HEK293T (cell line): Measurements from ENCODE around the gene RPL10A.
A peak's percentile ranks its signal among the peaks of the same experiment; 100 is the strongest.

Experiments used
- CTCF ChIA-PET: fragments of 350-600 bp; formaldehyde crosslinking; extraction: SDS; loops from one replicate; lab custom pipeline; 2021; ENCODE audit warnings: antibody characterized with exemption, inconsistent platforms; lab: Yijun Ruan, JAX
- POLR2A ChIA-PET: fragments of 350-600 bp; formaldehyde crosslinking; extraction: SDS; loops from one replicate; lab custom pipeline; 2020; ENCODE audit warnings: antibody characterized with exemption, inconsistent platforms; lab: Yijun Ruan, JAX
- DNase-seq: peaks from one replicate; pipeline ENCODE4 v3.0.0; 2012; ENCODE audit warnings: mixed read lengths; ENCODE audit errors: extremely low spot score
- ARNT ChIP-seq: fragments of 450-650 bp; IDR thresholded peaks from 2 replicates; pipeline ENCODE4 v1.6.1; 2017; ENCODE audit warnings: mild to moderate bottlenecking
- BHLHE40 ChIP-seq: fragments of 450-650 bp; IDR thresholded peaks from 2 replicates; pipeline ENCODE4 v1.6.1; 2016; ENCODE audit warnings: mild to moderate bottlenecking, moderate library complexity, borderline replicate concordance
- CTBP1 ChIP-seq: fragments of 450-650 bp; IDR thresholded peaks from 2 replicates; pipeline ENCODE4 v1.6.1; 2016; ENCODE audit warnings: borderline replicate concordance
- ELF4 ChIP-seq: fragments of 450-650 bp; IDR thresholded peaks from 2 replicates; pipeline ENCODE4 v1.6.1; 2017; ENCODE audit warnings: antibody characterized with exemption
- FOXA1 ChIP-seq: fragments of 450-650 bp; IDR thresholded peaks from 2 replicates; pipeline ENCODE4 v1.6.1; 2016; ENCODE audit warnings: mild to moderate bottlenecking
- FOXK2 ChIP-seq: fragments of 450-650 bp; IDR thresholded peaks from 2 replicates; pipeline ENCODE4 v1.6.1; 2016; ENCODE audit warnings: mild to moderate bottlenecking
- FOXM1 ChIP-seq: fragments of 450-650 bp; IDR thresholded peaks from 2 replicates; pipeline ENCODE4 v1.6.1; 2017; ENCODE audit warnings: mild to moderate bottlenecking, borderline replicate concordance
- HDGF ChIP-seq: fragments of 450-650 bp; IDR thresholded peaks from 2 replicates; pipeline ENCODE4 v1.6.1; 2017; ENCODE audit warnings: antibody characterized with exemption, borderline replicate concordance
- L3MBTL2 ChIP-seq: fragments of 450-650 bp; conservative IDR thresholded peaks from 2 replicates; pipeline ENCODE4 v1.6.1; 2016; ENCODE audit warnings: mild to moderate bottlenecking
- LEF1 ChIP-seq: fragments of 450-650 bp; IDR thresholded peaks from 2 replicates; pipeline ENCODE4 v1.6.1; 2017; ENCODE audit warnings: mild to moderate bottlenecking, borderline replicate concordance
- NFRKB ChIP-seq: fragments of 450-650 bp; IDR thresholded peaks from 2 replicates; pipeline ENCODE4 v1.6.1; 2016; ENCODE audit warnings: mild to moderate bottlenecking, moderate library complexity
- PKNOX1 ChIP-seq: fragments of 450-650 bp; IDR thresholded peaks from 2 replicates; pipeline ENCODE4 v1.6.1; 2016
- SP1 ChIP-seq: fragments of 450-650 bp; IDR thresholded peaks from 2 replicates; pipeline ENCODE4 v1.6.1; 2017
- SUZ12 ChIP-seq: fragments of 450-650 bp; IDR thresholded peaks from 2 replicates; pipeline ENCODE4 v1.6.1; 2016; ENCODE audit warnings: mild to moderate bottlenecking
- TARDBP ChIP-seq: fragments of 450-650 bp; IDR thresholded peaks from 2 replicates; pipeline ENCODE4 v1.6.1; 2016
- ZNF384 ChIP-seq: fragments of 450-650 bp; IDR thresholded peaks from 2 replicates; pipeline ENCODE4 v1.6.1; 2016

The RPL10A gene

DNA sequence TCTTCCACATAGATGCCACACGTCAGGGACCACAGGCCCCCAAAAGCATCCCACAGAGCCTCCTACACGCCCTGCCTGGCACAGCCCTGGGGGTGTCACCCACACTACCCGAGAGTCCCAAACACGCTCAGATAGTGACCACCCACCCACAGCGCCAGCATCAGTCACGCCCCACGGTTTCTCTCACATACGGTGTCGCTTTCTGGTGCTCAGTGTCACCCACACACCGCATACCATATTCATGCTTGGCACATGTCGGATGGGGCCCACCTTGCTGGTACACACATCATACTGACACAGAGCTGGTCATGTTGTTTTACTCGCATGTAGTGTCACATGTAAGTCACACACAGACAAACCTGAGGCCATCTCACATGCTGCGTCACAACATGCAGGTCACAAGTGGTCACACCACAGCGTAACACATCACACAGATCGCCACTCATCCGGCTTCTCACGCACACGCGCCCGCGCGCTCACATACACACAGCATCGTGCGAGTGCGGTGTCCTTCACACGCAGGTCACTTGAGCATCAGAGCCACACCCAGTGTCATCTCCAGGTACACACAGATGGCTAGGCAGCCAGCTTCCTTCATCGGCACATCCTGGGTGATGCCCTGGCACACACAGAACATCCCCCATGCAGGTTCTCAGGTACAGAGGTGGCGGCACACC lies 25.2 kb downstream of the RPL10A start:
- POLR2A ChIA-PET: no interaction called here

DNA sequence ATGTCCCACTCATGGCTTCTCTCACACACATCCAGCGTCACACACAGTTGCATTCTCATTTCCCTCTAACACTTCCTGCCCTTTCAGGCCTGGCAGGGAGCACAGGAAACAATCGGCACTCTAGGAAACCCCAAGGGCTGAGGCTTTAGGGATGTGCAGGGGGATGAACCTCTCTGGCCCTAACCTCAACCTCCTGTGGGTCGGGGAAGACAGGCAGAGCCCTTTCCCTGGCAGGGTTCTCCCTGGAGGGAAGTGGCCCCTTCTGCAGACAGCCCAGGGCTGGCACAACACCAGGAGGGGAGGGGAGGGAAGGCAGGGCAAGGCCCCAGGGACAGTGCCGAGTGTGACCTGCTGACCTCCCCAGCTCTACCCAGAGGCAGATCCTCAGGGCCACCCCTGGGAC lies 26.0 kb downstream of the RPL10A start:
- CTCF ChIA-PET: interaction anchor here (0.6 kb wide), 1 partner anchor 950 kb away, joined by 3 read pairs; no protein-coding TSS in a partner anchor
- POLR2A ChIA-PET: no interaction called here
- TF ChIP-seq FOXK2 (no peak), ZNF384 (no peak), LEF1 (no peak), CTBP1 (no peak), SUZ12 (no peak), L3MBTL2 (no peak), ARNT (no peak), HDGF (no peak), SP1 (no peak), FOXA1 (no peak), BHLHE40 (no peak), TARDBP (no peak), NFRKB (no peak), ELF4 (no peak), FOXM1 (no peak), PKNOX1 (no peak)
- no peak for DNase-seq

More for the DNA sequence above, 25.2 kb downstream of the RPL10A start:
- CTCF ChIA-PET: interaction anchor here (0.5 to 0.6 kb wide), 2 partner anchors 59 to 463 kb away, joined by 3 to 4 read pairs; no protein-coding TSS in a partner anchor
- TF ChIP-seq ZNF384 (no peak), ARNT (no peak), ELF4 (no peak), HDGF (no peak), FOXA1 (no peak), SUZ12 (no peak)
- DNase-seq: no peak

DNA sequence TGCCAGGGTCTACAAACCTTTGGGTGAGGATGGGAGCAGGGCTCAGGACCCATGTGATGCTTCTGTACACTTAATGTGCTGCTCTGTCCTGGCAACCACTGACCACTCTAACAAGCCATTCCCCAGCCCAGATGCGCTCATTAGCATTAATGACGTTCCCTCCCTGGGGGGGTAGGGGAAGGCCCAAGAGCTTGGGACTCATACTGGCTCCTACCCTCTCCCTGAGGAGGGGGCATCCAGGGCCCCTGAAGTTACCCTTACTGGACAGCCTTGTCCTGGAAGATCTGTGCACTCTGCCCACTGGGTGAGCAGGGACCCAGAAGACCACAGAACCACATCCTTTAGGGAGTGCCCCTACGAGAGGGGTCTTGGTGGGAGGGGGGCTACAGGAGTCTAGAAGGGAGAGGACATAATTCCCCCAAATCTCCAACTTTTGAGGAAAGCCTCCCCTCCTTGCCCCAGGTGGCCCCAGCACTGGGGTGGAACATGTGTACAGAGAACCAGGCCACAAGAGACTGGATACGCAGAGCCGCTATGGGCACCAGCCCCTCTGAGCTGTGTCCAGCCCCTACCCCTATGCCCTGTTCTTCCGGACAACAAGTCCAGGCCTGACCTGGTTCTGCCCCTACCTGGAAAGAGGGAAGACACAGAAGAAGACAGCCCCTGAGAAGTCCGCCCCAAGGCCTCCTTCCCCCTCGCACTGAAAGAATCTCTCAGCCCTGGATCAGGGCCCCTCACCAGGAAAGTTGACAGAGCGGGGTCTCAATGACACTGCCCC lies 27.2 kb downstream of the RPL10A start:
- ChIA-PET CTCF (interaction anchor here (0.6 kb wide), 1 partner anchor 240 kb away, joined by 4 read pairs; no protein-coding TSS in a partner anchor), POLR2A (interaction anchor here (1.1 to 1.9 kb wide), 3 partner anchors 24 to 27 kb away, joined by 3 to 7 read pairs (median 6); partner anchors contain the start of gene RPL10A)
- DNase-seq: no peak
- no peak for TF ChIP-seq FOXK2
- TF ChIP-seq ZNF384: no peak
- no peak for TF ChIP-seq CTBP1
- no peak for TF ChIP-seq FOXA1
- no peak for TF ChIP-seq TARDBP
- no peak for TF ChIP-seq ARNT
- TF ChIP-seq HDGF: no peak
- no peak for TF ChIP-seq L3MBTL2
- TF ChIP-seq SP1: no peak
- no peak for TF ChIP-seq NFRKB
- TF ChIP-seq FOXM1: no peak
- TF ChIP-seq LEF1: no peak
- TF ChIP-seq SUZ12: no peak
- no peak for TF ChIP-seq ELF4

- TF ChIP-seq ZNF384 (no peak), FOXM1 (no peak), ARNT (no peak), FOXA1 (no peak), ELF4 (no peak), TARDBP (no peak), NFRKB (no peak), BHLHE40 (no peak), CTBP1 (no peak)
- peak; percentile 49 for DNase-seq
- ChIA-PET POLR2A (interaction anchor here (1.1 to 1.9 kb wide), 3 partner anchors 25 to 28 kb away, joined by 3 to 7 read pairs (median 6); partner anchors contain the start of gene RPL10A), CTCF (interaction anchor here (0.6 kb wide), 1 partner anchor 241 kb away, joined by 4 read pairs; no protein-coding TSS in a partner anchor)
Measured at GRCh38 chr6:35496036-35496840, 28.0 kb downstream of the RPL10A start.

- POLR2A ChIA-PET: interaction anchor here (0.8 to 1.9 kb wide), 4 partner anchors 9 to 27 kb away, joined by 3 to 7 read pairs (median 4); no protein-coding TSS in a partner anchor
- CTCF ChIA-PET: no interaction called here
- TF ChIP-seq SUZ12: no peak
- peak; percentile 91 for DNase-seq
Measured at GRCh38 chr6:35496841-35497570, 28.8 kb downstream of the RPL10A start, which contains the start of gene TEAD3. Gene TEAD3 (minus strand): TSS chr6:35497079.
